Activated CD8-positive, alpha-beta memory T cell treated with anti-CD3 and anti-CD28 coated beads for 48 hours (primary cell): Measurements from ENCODE around the gene PRPSAP1.
"Not testable (repeated sequence)": the region's sequence is repeated elsewhere in the genome, so short reads cannot be mapped to it uniquely, and the experiment has no call there.

Experiments used
- DNase-seq, 3 experiments: peaks; one replicate each; pipeline ENCODE4 v3.0.0-alpha.2; 2020; ENCODE audit warnings: low read depth in 2 of 3, low spot score in 2 of 3

PRPSAP1 gene

GRCh38 chr17:76327696-76328095, 26.0 kb downstream of the PRPSAP1 start:
- DNase-seq: no peak

GRCh38 chr17:76326306-76326705, 27.4 kb downstream of the PRPSAP1 start:
- no peak for DNase-seq

- DNase-seq: no peak
Observed at GRCh38 chr17:76318586-76318985, 35.1 kb downstream of the PRPSAP1 start.

- no peak for DNase-seq
Observed at GRCh38 chr17:76317535-76317934, 36.2 kb downstream of the PRPSAP1 start.

GRCh38 chr17:76314392-76315227, 39.1 kb downstream of the PRPSAP1 start:
- DNase-seq: no peak

- DNase-seq: no peak
Observed at GRCh38 chr17:76312735-76313134, 41.0 kb downstream of the PRPSAP1 start.

GRCh38 chr17:76309461-76309860, 44.3 kb downstream of the PRPSAP1 start:
- DNase-seq: no peak

- no peak for DNase-seq
Observed at GRCh38 chr17:76307966-76308338, 45.8 kb downstream of the PRPSAP1 start, which contains the start of gene QRICH2. Gene QRICH2 (minus strand): TSS chr17:76308276. CDS start chr17:76307998, 278 bp downstream.

- no peak for DNase-seq
Observed at GRCh38 chr17:76307299-76307965, 46.3 kb downstream of the PRPSAP1 start.

- DNase-seq: not testable (repeated sequence)
Observed at GRCh38 chr17:76305135-76305454, 48.6 kb downstream of the PRPSAP1 start.

- DNase-seq: no peak
Observed at GRCh38 chr17:76304226-76305134, 49.2 kb downstream of the PRPSAP1 start.

- DNase-seq: no peak
Observed at GRCh38 chr17:76297436-76297835, 56.3 kb downstream of the PRPSAP1 start.

- DNase-seq: no peak
Observed at GRCh38 chr17:76296889-76297288, 56.8 kb downstream of the PRPSAP1 start.

- no peak for DNase-seq
Observed at GRCh38 chr17:76296186-76296585, 57.5 kb downstream of the PRPSAP1 start.

GRCh38 chr17:76293106-76293505, 60.6 kb downstream of the PRPSAP1 start:
- DNase-seq: no peak

- DNase-seq: no peak
Observed at GRCh38 chr17:76292567-76292966, 61.1 kb downstream of the PRPSAP1 start.

GRCh38 chr17:76281573-76282371, 71.9 kb downstream of the PRPSAP1 start:
- DNase-seq: no peak

- no peak for DNase-seq
Observed at GRCh38 chr17:76280650-76281049, 73.1 kb downstream of the PRPSAP1 start.

- DNase-seq: no peak
Observed at GRCh38 chr17:76279742-76280287, 73.9 kb downstream of the PRPSAP1 start.

GRCh38 chr17:76278952-76279741, 74.6 kb downstream of the PRPSAP1 start:
- peak in 2 of 3 experiments; percentile 65 to 83 for DNase-seq
